DMS53 treated with DMSO at 0.1 percent for 48 hours (cell line): ENCODE measurements around the gene FRK.

Experiments used
- DNase-seq: peaks from one replicate; lab custom pipeline; 2025; ENCODE audit not compliant: unreplicated experiment; lab: John Stamatoyannopoulos, UW

The FRK gene

DNA sequence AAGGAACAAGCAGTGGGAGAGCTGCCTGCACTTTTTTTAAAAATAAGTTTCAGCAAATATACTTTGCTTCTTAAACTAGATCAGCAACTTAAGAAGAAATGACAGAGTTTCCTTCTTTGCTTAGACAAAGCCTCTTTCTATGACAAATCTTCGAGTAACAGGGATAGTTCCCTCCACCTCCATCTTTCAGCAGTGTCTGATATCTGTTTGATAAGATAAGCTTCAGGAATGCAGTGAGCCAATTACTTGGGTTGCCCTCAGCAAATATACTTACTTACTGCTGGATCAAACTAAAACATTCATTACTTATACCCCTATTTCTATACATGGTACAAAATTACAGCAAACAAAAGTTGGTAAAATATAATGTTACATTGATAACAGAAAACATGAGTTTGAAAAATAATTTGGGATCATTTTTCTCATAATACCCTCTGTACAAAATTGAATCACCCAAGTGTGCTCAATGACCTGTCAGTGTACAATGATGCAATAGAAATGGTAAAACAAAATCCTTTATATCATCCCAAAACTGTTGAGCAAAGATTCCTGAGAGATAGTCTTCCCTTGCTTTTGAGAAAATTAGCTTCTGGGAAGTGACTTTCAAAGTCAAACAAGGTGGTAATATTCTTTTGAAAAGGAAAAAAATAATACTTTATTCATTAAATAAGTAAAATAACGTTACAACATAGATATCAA, 24.5 kb downstream of the FRK start:
- no peak for DNase-seq

DNA sequence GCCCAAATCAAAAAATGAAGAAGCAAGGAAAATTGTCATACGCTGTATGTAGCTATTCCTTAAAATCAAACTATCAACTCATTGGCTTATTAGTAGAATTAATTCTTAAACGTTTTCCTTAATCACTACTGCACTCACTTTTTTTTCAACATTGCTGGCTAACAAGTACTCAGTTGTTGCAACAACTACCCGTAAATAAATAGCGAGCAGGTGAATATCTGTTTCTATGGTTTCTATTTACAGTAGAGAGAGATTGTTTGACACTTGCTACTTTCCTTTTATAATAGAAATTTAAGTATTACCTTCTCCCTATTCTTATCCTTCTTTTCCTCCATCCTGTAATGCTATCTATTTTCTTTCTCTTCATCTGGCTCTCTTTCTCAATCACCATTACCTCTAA, 25.1 kb downstream of the FRK start:
- no peak for DNase-seq

DNA sequence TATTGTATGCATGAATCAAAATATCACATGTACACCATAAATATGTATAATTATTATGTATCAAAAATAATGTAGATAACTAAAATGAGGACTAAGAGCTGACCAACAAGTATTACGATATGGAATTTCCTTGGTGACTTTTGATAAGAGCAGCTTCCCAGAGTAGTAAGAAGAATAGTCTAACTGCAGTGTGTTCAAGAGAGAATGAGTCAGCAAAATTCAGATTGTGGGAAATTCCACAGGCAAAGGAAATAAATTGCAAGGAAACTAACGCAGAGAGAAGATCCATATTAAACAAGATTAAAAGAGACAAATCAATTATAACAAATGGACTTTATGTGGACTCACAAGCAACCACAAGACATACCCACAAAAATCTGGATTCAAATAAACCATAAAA, 26.4 kb downstream of the FRK start:
- DNase-seq, result no peak

DNA sequence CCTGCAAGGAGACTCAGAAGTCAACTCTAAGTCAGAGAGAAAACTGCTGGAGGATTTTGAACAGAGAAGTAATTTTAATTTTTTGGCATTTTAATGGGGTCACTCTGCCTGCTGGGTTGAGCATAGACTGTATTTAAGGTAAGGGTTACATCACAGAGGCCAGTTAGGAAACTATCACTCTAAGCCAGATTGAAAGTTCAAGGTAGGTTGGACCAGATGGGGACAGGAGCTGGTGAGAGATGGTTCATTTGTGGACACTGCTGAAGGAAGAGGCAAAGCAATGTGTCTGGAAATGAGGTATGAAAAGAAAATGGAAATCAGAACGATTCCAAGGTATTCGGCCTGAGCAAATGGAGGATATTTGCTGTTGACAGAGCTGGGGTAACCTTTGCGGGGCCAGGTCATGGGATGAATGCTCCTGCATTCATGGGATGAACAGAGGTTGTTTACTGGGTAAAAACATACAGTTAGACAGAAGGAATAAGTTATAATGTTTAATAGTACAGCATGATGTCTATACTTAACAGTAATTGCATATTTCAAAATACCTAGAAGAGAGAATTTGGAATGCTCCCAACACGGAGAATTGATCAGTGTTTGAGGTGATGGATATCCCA, 26.9 kb downstream of the FRK start:
- no peak for DNase-seq

DNA sequence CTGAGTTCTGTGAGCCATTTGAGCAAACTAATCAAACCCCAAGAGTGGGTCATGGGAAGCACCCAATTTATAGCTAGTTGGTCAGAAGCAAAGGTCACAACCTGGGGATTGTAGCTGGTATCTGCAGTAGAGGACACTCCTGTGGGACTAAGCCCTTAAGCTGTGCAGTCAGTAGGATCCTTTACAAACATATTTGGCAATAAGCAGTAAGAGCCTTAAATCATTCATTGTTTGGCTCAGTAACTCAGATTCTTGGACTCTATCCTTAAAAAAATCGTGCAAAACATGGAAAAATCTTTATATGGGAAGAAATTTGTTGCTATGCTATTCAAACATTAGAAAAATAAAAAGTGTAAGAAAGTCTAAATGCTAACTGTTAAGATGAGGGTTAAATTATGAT, 29.9 kb downstream of the FRK start:
- no peak for DNase-seq

DNA sequence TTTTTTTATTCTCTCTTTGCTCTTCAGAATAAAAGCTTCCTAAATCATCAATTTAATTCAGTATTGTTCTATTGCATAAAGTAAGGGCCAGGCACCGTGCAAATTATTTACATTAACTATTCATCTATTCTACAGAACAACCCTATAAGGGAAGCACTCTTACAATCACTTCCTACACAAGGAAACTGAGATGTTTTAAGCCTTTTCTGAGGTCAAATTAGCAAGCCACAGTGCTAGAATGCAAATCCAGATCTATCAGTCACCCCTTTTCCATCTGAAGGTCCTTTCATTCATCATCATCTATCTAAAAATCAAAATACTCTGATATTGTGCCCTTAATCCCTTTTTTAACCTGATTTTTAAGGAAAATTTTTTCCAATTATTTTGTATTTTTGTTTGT, 31.2 kb downstream of the FRK start:
- no peak for DNase-seq

DNA sequence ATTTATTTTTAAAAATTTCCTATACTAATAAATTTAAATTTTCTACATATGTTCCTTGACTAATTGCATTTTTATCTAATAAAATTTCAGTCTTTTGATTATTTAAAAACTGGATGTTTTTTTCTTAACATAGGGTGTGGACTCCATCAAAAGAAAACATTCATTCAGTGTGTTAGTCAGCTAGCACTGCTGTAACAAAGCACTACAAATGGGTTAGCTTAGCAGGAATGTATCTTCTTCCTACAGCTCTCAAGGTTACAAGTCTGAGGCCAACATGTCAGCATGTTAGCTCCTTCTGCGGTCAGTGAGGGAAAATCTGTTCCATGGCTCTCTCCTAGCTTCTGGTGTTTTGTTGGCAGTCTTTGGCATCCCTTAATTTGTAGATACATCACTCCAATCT, 32.5 kb downstream of the FRK start:
- DNase-seq, result no peak

DNA sequence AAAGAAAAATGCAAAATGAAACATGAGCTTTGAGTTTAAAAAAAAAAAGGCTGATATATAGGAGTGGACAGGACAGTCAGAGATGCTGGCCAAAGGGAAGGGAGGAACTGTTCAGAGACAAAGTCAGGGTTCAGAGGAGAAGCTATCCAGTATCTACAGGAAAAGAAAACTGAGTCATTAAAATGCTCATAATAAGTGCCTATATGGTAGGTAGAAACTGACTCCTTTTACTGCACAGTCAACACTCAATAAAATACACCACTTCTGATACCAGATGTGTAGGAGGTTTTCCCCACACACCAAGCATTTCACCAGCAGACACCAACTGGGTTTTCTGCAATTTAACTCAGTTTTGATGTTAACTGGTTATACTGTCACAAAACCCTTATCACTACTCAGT, 32.9 kb downstream of the FRK start:
- DNase-seq, result no peak

DNA sequence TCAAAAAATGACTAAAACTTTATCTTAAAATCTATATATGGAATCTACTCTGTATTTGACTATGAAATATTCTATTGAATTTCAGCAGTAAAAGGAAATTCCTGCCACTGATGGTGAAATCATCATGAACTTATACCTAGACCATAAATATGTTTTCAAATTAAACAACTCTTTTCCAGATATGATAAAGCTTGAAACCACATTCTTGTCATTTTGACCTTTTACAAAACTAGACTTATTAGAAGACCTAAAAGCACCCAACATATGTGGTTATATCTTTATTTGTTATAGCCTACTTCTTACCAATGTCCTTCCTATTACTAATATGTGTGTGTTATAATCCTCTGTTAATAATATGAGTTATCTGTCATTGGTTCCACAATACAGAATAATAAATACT, 35.3 kb downstream of the FRK start:
- no peak for DNase-seq

DNA sequence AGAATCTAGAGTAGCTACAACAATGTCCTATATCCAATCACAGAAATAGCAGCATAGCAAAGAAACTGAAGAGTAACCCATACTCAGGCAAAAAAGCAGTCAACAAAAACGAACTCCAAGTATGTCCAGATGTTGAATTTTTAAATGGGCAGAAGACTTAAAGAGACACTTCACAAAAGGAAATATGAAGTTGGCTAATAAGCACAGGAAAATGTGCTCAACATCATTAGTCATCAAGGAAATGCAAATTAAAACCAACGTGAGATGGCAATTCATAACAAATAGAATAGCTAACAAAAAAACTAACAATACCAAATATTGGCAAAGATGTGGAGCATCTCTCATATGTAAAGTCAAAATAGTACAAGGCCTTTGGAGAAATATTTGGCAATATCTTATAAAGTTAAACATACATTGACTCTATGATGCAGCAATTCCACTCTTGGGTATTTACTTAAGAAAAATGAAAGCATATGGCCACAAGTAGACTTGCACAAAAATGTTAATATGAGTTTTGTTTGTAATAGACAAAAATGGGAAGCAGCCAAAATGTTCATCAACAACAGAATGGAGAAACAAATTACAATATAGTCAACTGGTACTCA, 37.7 kb downstream of the FRK start:
- no peak for DNase-seq

DNA sequence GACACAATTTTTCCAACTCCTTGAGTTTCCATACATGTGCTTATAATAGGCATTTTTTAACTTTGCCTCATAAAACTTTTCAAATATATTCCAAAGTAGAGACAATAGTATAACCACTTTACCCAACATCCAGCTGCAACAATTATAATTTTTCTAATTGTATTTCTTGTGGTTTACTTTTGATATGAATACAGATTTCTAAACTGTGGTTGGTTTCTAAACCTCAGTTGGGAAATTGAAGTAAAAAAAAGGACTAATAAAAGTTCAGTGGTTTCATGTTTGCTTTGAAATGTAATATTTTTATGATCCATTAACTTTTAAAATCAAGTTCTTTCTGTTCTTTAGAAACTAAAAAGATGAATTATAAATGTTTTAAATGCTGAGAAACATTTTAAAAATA, 40.0 kb downstream of the FRK start:
- DNase-seq, result no peak

DNA sequence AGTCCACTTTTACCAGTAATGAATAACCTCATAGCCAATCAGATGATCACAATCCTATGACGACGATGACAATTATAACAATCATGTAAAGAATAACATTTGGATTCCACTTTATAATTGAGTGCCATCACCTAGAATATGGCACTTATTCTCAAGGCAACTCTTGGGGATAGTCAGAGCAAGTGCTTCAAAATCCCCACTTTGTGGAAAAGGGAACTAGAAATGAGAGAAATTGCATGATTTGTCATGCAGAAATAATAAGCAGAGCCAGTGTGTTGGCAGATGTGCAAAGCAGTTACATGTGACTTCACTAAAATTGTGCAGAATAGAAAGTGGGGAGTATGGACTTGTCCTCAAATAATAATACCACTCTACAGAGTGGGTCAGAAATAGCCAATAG, 41.3 kb downstream of the FRK start:
- DNase-seq, result no peak

DNA sequence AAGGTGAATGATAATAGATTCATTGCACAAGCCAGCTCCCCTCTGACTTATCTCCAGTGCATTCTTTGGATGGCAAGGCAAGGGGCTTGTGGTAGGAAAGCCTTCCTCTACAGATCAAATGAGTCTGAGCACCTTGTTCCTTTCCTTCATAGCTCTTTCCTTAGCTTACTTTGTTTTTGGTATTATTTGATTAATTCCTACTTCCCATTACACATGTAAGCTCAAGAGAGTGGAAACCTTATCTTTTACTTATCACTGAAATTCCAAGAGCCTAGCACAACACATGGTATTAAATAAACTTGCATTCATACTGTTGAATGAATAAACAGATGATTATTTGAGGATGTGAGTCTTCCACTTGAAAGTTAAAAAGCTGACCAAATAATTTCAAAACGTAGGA, 41.7 kb downstream of the FRK start:
- no peak for DNase-seq

DNA sequence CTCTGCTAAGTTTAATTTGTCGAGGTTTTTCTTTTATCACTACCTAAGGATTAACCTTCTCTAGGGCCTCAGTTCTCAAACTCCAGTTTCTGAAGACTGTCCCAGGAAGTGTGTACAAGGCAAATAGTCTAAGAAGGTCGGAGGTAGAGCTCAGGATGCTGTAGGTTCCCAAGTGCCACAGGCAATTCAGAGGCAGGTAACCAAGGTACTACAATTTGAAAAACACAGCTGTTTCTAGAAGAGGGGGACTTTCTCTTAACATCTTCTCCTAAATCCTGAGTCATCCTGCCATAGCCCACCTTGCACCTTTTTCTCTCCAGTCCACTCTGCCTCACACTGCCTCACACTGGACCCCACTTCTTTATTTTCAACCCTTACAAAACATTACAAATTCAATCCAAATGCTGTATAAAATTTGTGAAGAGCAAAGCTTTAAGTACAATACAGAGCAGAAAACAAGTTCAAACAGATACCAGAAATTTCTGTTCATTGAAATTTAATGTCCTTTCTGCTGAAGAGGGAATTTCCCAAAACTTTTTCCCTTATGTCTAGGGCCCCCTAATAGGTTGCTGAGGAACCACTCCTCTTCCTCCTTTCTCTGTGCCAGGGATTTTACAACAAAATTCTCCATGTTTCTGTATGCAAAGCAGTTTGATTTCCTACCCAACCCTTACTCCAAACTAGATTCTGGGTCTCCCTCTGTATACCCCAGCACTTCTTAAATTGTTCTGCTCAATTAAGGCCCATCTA, 43.0 kb downstream of the FRK start:
- no peak for DNase-seq

DNA sequence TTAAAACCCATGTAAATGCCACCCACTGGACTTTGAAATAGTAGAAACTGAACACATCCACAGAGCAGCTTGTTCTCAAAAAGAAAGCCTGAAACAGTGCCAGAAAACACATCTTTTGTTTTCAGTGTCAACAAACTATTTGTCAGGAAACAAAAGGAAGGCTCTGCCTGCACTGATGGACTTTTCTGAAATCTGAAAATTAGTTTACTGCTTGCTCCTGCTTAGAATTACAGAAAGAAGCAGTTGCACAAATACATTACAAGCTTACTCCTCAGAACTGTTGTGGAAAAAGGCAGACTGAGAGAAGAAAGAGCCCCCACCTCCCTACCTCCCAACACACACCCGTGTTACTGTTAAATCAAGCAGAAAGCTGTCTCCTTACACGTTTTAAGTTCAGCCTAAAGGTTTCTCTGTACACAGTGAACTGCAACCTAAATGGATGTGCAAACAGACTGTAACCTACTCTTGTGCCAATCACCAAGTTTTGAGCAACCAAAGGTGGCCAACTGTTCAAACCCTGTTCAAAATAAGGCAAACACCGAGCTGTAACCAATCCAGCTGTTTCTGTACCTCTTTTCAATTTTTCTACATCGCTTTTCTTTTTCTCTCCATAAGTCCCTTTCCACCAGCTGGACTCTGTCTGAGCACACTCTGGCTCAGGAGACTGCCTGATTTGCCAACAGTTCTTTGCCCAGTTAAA, 43.7 kb downstream of the FRK start:
- DNase-seq, result peak; percentile 23

DNA sequence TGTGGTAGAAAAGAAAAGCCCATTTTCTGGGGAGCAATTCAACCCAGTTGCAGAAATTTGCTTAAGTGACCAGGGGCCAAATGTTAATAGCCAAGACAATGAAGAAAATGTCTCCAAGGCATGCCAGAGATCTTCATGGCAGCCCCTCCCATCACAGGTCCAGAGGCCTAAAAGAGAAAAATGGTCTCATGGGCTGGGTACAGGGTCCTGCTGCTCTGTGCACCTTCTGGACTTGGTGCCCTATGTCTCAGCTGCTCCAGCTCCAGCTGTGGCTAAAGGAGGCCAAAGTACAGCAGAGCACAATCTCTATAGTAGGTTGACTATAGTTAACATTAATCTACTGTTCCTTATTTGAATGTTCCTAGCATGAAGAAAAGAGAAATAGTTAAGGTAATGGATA, 44.7 kb downstream of the FRK start:
- DNase-seq, result no peak

DNA sequence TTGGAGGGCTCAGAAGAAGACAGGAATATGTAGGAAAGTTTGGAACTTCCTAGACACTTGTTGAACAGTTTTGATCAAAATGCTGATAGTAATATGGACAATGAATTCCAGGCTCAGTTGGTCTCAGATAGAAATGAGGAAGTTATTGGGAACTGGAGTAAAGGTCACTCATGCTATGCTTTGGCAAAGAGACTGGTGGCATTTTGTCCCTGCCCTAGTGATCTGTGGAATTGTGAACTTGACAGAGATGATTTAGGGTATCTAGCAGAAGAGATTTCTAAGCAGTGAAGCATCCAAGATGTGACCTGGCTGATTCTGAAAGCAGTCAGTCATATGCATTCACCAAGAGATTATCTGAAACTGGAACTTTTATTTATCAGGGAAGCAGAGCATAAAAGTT, 45.1 kb downstream of the FRK start:
- DNase-seq, result no peak

DNA sequence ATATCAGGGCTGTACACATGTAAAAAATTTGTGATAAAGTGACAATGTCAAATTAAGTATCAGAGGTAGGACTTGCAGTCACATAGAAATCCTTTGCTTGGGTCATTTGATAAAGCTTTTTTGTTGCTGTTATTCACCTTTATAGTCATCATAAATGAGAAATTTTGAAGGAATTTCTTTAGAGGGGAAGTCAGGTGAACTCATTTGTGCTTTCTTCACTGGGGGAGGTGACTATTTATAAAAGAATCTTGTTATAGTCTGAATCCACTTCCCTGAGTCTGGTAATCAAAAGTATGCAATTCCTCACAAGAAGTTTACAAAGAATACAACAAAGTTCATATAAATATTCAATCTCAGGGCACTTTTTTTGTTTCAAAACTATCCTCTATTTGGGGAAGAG, 47.7 kb downstream of the FRK start:
- DNase-seq, result no peak

DNA sequence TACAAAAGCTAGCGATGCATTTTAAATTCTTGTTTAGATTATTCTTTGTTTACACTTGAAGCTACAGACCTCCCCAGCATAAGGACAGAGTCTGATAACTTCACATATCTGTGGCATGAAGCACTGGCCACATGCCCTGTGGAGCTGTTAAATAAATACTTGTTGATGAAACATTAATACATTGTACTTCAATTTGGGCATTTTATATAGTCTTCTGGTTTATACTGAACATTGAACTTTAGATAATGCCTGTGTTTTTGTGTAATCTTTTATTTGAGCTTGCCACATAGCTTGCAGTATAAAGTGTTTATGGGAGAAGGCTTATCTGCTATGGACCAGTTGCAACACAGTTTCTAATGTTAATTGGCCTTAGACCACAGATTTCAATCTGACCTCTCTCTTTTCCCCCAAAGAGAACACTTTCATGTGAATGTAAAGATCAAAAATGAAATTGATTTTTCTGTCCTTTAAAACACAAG, 48.2 kb downstream of the FRK start:
- DNase-seq, result no peak

DNA sequence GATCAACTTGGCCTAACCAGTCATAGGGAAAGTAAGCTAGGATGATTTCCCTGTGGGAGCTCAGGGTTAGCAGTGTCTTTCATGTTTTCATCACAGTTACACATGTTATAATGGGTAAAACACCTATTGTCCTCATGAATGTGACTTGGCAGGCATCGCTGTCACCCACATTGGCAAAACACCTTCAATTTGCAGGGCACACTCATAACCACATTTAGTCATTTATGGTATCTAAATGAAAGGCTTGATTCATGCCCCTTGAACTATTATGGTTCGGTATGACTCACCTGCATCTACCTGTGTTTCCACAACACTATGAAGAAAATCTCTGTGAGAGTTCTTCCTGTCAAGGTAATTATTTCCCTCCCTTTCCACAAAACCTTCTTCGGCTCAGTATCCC, 49.2 kb downstream of the FRK start:
- peak; percentile 37 for DNase-seq

DNA sequence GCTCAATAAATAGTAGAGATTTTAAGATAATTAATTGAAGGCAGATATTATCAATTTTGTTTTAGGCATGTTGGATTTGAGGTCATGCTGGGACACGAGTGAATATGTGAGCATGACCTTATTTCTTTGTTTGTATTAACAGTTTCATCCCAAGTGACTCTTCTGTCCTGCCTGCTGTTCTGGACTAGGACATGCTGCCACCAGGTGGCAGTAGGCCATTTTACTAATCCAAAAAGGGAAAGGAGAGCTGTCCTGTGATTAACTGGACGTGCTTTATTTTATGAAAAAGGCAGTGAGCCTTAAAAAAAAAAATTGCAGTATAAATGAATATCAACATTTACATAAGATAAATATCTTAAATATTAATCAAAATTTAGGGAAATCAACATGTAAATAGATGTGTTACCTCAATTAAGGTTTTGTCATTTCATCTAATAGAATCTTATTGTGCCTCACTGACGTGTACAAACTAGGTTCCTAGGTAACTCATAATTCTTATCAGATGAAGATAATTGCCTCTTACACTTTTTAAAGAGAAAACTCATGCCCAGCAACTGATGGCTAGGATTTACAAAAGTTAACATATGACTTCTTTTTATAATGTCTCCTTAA, 49.8 kb downstream of the FRK start:
- DNase-seq, result peak; percentile 59
